Activated CD8-positive, alpha-beta T cell treated with anti-CD3 and anti-CD28 coated beads for 36 hours (primary cell): ENCODE results near the gene TSHR. TPM values are rescaled to one million over a fixed set of nuclear protein-coding genes. Genes with fewer than 3 reads are reported as not detected.

Experiments used
- ATAC-seq: fragments of 200-7000 bp; cut with Tn5 transposase; one replicate; pipeline ENCODE4 v1.10.0; 2021; ENCODE audit warnings: mild to moderate bottlenecking, moderate library complexity
- CTCF ChIA-PET: fragments of 350-600 bp; sonication (Branson Sonifier 250); formaldehyde crosslinking; loops from one replicate; lab custom pipeline; 2021; ENCODE audit warnings: antibody characterized with exemption; lab: Charles Lee
- POLR2A ChIA-PET: fragments of 350-600 bp; sonication (Branson Sonifier 250); formaldehyde crosslinking; loops from one replicate; lab custom pipeline; 2021; ENCODE audit warnings: antibody characterized with exemption; lab: Charles Lee
- DNase-seq: peaks from one replicate; pipeline ENCODE4 v3.0.0-alpha.2; 2020
- H3K27ac Mint-ChIP-seq: one replicate; pipeline ENCODE4 v1.8.0; 2021; ENCODE audit warnings: mild to moderate bottlenecking, mixed read lengths
- H3K27me3 Mint-ChIP-seq: one replicate; pipeline ENCODE4 v1.8.0; 2021; ENCODE audit warnings: mixed read lengths
- H3K36me3 Mint-ChIP-seq: one replicate; pipeline ENCODE4 v1.8.0; 2021; ENCODE audit warnings: low read depth, mixed read lengths
- H3K4me1 Mint-ChIP-seq: one replicate; pipeline ENCODE4 v1.8.0; 2021; ENCODE audit warnings: low read depth, mixed read lengths
- H3K4me3 Mint-ChIP-seq: one replicate; pipeline ENCODE4 v1.8.0; 2021; ENCODE audit warnings: mild to moderate bottlenecking, moderate library complexity, mixed read lengths
- H3K9me3 Mint-ChIP-seq: one replicate; pipeline ENCODE4 v1.8.0; 2021; ENCODE audit warnings: mixed read lengths
- intact Hi-C: fragments of 100-400 bp; cut with micrococcal nuclease; formaldehyde crosslinking; loops from one replicate; pipeline ENCODE4 v1.10.0; 2022
- total RNA-seq, 2 experiments: library from RNA; stranded (reverse); gene quantifications; one replicate each; pipeline ENCODE4 v1.2.3, GENCODE V29; 2021
- TF ChIP-seq, protein P1 (sequence below): fragments of 200-600 bp; IDR thresholded peaks from one replicate; pipeline ENCODE4 v1.8.0; 2022; ENCODE audit warnings: antibody characterized with exemption, mild to moderate bottlenecking

TSHR gene
- total RNA-seq, 2 experiments from 2014 or later, result 0.31 TPM; not detected in 1

DNA sequence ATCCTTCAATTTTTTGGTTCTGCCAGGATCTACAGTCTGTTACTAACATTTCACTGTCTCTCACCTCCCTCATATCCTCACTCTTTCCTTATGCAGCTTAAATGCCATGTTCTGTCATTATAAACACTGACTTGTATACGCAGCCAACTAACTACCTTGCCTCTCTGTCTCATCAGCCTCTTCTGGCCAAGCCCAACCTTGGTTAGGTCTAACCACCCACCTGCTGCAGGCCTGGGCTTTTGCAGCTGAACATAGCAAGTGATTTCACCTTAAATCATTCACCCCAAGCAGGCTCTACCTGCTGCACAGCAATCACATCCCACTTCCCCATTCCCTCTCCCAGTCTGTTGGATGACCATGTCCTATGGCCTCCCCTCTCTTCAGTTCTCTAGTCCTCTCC is 173.8 kb downstream of the TSHR start:
- H3K4me1 Mint-ChIP-seq, result no peaks in the 10 kb centered on the region
- ATAC-seq (no peak), DNase-seq (no peak)
- TF ChIP-seq, protein P1, sequence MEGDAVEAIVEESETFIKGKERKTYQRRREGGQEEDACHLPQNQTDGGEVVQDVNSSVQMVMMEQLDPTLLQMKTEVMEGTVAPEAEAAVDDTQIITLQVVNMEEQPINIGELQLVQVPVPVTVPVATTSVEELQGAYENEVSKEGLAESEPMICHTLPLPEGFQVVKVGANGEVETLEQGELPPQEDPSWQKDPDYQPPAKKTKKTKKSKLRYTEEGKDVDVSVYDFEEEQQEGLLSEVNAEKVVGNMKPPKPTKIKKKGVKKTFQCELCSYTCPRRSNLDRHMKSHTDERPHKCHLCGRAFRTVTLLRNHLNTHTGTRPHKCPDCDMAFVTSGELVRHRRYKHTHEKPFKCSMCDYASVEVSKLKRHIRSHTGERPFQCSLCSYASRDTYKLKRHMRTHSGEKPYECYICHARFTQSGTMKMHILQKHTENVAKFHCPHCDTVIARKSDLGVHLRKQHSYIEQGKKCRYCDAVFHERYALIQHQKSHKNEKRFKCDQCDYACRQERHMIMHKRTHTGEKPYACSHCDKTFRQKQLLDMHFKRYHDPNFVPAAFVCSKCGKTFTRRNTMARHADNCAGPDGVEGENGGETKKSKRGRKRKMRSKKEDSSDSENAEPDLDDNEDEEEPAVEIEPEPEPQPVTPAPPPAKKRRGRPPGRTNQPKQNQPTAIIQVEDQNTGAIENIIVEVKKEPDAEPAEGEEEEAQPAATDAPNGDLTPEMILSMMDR, result no peak
- H3K9me3 Mint-ChIP-seq, result no peaks in the 10 kb centered on the region
- ChIA-PET POLR2A (no interaction called here), CTCF (no interaction called here)
- H3K4me3 Mint-ChIP-seq, result no peak overlapping the region
- intact Hi-C loops, result no loop called here
- H3K27me3 Mint-ChIP-seq, result no peaks in the 10 kb centered on the region
- H3K27ac Mint-ChIP-seq, result no peak overlapping the region
- no peaks in the 10 kb centered on the region for H3K36me3 Mint-ChIP-seq

DNA sequence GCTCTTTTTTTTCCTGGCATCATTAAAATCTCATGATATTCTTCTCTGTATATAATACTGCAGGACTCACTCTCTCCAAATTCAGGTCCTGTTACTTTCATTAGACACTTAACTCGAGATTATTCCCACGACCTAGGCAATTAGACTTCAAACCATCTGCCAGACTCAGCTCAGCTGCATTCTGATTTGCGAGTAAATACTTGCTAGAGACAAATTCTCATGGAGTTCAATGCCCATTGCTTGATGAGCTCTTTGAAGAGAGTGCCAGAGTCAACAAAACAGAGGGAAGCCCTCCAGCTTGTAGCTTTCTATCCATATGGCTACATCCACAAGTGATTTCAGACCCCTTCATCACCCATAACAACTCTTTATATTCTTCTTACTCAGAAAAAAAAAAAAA is 177.0 kb downstream of the TSHR start:
- Mint-ChIP-seq H3K36me3 (no peaks in the 10 kb centered on the region), H3K4me3 (no peak overlapping the region)

DNA sequence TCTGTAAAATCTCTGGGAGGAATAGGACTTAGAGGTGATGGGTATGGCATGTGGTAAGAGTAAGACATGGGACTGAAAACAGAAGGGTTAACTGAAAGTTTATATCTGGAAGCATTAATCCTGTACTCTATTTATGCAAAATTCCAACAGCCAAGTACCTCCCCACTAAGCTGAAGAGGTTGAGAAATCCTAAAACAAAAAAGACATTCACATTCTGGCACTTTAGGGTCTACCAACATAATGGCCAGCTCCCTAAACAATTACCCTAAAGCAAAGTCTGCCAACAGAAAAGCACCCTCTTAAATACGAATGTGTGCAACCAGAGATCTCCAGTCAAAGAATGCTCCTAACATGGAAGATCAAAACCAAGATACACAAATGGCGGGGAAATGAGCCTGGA is 178.0 kb downstream of the TSHR start:
- H3K27ac Mint-ChIP-seq, result no peak overlapping the region
- no peak for DNase-seq
- H3K27me3 Mint-ChIP-seq, result no peaks in the 10 kb centered on the region
- no peak overlapping the region for H3K4me3 Mint-ChIP-seq
- TF ChIP-seq, protein P1, result no peak
- ChIA-PET POLR2A (no interaction called here), CTCF (no interaction called here)
- no peaks in the 10 kb centered on the region for H3K4me1 Mint-ChIP-seq
- no peak for ATAC-seq
- intact Hi-C loops, result no loop called here
- H3K9me3 Mint-ChIP-seq, result no peaks in the 10 kb centered on the region
- no peaks in the 10 kb centered on the region for H3K36me3 Mint-ChIP-seq

More for the DNA sequence above, 177.0 kb downstream of the TSHR start:
- no peaks in the 10 kb centered on the region for H3K4me1 Mint-ChIP-seq
- no peaks in the 10 kb centered on the region for H3K27me3 Mint-ChIP-seq
- ATAC-seq (no peak), DNase-seq (no peak)
- POLR2A ChIA-PET, result no interaction called here
- intact Hi-C loops, result no loop called here
- H3K27ac Mint-ChIP-seq, result no peak overlapping the region
- TF ChIP-seq, protein P1, result no peak
- CTCF ChIA-PET, result interaction anchor here (1.3 kb wide), 1 partner anchor 17 kb away, joined by 3 read pairs; no protein-coding TSS in a partner anchor
- H3K9me3 Mint-ChIP-seq, result no peaks in the 10 kb centered on the region

DNA sequence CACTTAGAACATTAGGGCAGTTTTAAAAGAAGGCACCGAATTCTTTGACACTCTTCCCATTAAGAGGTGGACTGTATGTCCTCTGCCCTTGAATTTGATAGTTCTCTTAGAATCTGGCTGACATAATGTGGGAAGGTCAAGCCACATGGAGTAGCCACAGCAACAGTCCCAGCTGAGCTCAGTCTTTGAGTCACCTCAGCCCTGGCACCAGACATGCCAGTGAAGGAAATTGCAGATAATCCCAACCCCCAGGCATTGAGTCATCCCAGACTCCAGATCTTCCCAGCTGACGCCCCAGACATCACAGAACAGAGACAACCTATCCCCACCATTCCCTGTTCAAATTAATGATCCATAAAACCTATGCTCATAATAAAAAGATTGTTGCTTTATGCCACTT is 181.9 kb downstream of the TSHR start:
- ATAC-seq, result no peak
- DNase-seq, result no peak
- Mint-ChIP-seq H3K36me3 (no peaks in the 10 kb centered on the region), H3K9me3 (no peaks in the 10 kb centered on the region), H3K4me3 (no peak overlapping the region), H3K27ac (no peak overlapping the region), H3K27me3 (no peaks in the 10 kb centered on the region), H3K4me1 (no peaks in the 10 kb centered on the region)
- intact Hi-C loops, result no loop called here
- ChIA-PET CTCF (no interaction called here), POLR2A (no interaction called here)
- TF ChIP-seq, protein P1, result no peak

DNA sequence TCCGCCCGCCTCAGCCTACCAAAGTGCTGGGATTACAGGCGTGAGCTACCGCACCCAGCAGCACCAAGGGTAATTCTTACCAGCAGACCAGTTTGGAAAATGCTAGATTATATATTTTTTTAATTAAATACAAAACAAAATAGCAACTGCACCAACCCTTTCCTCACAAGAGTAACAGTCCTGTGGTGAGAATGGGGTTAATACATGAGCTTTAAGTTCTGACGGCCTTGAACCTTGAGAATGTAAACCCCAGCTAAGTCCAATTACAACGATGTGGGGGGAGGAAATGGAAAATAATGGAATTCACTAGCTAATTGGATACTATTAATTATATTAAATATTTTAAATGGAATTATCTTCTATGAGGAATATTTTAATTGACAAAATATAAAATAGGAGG is 183.0 kb downstream of the TSHR start:
- Mint-ChIP-seq H3K4me3 (no peak overlapping the region), H3K27ac (no peak overlapping the region), H3K9me3 (no peaks in the 10 kb centered on the region), H3K4me1 (no peaks in the 10 kb centered on the region), H3K36me3 (no peaks in the 10 kb centered on the region), H3K27me3 (no peaks in the 10 kb centered on the region)
- TF ChIP-seq, protein P1, result no peak
- DNase-seq, result no peak
- POLR2A ChIA-PET, result no interaction called here
- CTCF ChIA-PET, result interaction anchor here (0.9 kb wide), 1 partner anchor 32 kb away, joined by 3 read pairs; no protein-coding TSS in a partner anchor
- intact Hi-C loops, result no loop called here
- ATAC-seq, result no peak
